Stimulated activated CD8-positive, alpha-beta memory T cell treated with anti-CD3 and anti-CD28 coated beads, Interleukin-7, amount 100 ng/mL, for 24 hours (primary cell): Measurements from ENCODE around the gene C12orf57.
A peak's percentile ranks its signal among the peaks of the same experiment; 100 is the strongest.

Experiments
- DNase-seq: peaks from one replicate; pipeline ENCODE4 v3.0.0-alpha.2; 2020; ENCODE audit warnings: low read depth

Gene C12orf57

DNA sequence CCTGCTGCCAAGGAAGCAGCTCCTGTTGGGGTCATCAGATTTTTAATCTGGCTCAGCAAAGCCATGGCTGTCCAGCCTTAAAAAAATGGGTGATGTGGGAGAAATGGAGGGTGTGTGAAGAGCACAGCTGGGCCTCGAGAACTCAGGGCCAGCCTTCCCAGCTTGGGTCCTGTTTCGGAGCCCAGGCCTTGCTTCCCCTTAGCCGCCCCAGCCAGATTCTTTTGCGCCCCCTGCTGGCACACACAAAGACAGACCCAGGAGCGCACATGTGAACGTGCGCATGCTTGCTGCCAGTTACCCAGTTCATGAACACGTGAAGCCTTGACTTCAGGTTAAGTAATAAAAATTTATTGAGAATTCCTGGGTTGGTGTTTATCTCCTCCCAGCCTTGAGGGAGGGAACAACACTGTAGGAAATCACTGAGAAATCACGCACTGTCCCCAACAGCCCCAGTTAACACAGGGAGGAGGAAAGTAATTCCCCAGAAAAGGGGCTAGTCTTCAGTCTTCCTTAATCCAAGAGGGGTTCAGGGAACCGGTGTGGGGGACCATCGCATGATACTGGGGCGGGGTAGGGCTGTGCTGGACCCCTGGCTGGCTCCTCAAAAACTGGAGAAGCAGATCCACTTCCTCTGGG is 21.3 kb downstream of the C12orf57 start:
- peak; percentile 79 for DNase-seq

DNA sequence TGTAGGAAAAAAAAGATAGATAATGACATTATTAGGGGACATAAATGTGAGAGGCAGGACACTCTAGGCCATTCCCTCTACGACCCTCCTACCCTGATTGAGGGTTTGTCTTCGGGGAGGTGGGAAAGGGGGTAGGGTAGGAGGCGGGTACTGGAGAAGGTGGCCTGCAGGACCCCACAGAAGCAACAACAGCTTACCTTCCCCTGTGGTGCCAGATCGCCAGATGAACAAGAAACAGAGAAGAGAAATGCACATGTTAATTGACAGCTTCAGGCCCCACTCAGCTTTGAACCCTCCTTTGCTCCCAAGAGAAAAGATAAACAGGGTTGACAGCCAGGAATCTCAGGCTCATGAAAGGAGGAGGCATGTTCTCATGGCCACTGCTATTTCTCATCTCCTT is 21.9 kb downstream of the C12orf57 start:
- no peak for DNase-seq

DNA sequence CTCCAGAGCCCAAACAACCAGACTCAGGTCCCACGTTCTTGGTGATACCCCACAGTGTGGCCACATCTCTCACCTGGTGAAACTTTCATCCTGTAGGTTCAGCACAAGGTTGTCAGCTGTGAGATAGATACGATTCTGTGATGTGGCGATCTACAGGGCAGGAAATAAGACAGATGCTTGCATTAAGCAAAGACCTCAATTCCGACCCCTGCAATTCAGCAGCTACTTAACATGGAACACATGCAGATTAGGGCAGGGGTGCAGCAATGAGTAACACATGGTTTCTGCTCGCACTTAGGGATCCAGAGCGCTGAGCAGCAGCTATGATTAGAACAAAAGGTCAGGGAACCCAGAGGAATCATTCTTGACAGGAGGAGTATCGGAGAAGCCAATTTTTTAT is 22.5 kb downstream of the C12orf57 start:
- no peak for DNase-seq

DNA sequence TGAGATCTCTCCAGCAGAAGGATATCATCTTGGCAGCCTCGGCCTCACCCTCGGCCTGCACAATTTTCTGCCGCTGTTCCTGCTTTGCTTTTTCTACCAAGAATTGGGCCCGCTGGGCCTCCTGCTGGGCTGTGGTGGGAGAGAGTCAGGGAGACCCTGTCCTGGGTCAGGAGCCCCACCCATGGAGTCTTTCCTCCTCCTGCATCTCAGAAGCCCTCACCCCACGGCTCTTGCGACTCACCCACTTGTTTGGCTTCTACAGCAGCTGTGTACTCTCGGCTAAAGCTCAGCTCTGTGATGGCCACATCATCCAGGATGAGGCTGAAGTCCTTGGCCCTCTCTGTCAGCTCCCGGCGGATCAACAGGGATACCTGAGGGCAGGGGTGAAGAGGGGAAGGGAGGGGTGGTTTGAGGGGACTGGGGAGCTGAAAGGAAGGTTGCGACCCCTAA is 23.9 kb downstream of the C12orf57 start:
- DNase-seq, result no peak

DNA sequence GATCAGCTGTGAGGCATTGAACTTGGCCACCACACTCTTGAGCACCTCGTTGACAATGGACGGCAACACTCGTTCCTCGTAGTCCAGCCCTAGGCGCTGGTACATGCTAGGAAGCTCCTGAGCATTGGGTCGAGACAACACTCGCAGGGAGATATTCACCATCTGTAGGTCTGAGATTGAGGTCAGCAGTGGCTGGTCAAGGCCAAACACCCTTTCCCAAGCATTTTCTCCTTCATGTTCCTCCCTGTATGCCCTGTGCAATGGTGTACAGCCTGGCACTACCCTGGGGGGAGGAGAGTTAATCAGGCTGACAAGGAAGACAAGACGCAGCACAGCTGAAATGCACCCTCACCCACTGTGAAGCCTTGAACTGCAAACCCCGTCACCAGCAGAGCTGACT is 24.6 kb downstream of the C12orf57 start:
- no peak for DNase-seq

DNA sequence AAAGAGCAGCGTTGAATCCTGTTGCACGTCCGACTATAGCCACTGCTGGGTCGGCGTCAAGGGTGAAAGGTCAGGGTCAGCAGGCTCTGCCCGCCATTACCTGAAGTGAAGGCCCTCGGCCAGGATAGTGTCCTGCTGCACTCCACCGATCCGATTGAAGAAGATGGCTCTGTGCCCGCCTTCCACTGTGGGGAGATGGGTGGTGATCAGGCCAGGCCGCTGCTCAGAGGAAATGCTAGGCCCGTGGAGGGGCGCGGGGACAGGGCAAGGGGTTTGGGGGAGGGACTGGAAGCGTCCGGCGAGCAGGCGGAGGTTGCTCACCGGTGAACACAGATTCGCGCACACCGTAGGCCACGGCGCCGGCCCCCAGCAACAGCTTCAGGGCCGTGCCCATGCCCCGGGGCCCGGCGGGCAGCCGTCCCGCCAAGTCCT is 26.3 kb downstream of the C12orf57 start:
- no peak for DNase-seq

DNA sequence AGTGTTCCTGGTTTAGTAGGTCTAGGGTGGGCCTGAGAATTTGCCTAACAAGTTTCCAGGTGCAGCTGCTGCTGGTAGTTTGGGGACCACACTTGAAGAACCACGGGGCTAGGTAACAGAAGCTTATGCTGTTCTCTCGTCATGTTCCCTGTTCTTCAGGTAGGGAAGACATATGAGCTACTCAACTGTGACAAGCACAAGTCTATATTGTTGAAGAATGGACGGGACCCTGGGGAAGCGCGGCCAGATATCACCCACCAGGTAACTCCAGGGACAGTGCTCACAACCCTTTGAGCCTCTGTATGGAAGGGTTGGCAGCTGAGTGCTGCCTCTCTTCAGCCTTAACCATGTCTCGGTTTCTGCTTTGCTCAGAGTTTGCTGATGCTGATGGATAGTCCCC is 30.4 kb downstream of the C12orf57 start:
- no peak for DNase-seq

DNA sequence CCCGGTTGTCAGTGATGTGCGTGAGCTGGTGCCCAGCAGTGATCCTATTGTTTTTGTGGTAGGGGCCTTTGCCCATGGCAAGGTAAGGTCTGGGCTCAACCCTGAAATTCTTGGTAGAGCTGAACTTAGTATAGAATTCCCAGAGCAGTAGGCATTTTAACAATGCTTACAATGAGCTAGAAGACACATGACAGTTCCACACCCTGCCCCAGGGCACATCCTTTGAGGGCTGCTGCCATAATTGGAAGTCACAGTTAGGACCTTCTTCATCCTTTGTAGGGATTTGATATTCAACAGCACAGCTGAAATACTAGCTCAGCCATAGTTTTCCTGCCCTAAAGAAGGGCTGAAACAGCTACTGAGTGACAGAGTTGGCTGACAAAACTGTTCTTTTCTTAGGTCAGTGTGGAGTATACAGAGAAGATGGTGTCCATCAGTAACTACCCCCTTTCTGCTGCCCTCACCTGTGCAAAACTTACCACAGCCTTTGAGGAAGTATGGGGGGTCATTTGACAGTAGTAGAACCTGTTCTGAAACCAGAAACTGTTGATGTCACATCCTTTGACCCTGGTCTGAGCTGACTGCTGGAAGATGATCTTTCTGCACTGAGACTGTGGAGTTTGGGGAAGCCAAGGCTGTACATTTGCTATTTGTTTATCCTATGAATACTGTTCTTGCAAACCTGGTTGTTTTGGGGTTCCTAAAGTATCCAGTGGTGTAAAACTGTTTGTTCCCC is 31.6 kb downstream of the C12orf57 start:
- DNase-seq, result no peak

DNA sequence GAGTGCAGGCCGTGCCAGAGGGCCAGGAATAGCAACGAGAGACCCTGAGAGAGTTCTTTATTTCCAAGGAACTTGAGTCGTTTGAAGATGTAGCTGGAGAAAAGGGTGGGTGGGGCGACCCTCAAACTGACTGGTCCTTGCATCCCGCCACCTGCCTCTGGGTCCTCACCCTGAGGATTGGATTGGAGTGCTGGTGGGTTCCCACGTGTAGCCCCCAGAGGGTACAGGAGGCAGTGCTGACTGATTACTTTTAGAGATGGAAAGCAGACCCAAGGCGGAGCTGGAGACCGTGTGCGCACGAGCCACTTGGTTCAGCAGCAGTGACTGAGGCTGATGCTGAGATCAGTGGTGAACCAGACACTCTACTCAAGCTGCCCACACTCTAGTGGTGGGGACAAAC is 33.8 kb downstream of the C12orf57 start:
- DNase-seq, result no peak

DNA sequence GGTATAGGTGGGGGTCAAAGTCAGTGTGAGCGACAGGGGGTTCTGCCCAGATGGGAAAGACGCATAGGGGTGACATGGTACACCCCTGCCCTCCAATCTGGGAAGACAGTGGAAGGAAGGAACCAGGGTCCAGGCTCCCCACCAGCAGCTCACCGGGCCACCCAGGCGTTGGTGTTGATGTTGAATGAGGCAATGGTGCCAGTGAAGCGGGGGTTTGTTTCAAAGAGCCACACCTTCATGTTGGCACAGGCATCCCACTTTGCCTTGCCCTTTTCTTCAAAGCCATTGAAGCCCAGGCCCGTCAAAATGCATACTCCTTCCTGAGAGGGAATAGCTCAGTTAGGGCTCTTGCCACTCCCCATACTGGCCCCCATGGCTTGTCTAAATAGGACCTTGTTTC is 34.4 kb downstream of the C12orf57 start:
- no peak for DNase-seq

DNA sequence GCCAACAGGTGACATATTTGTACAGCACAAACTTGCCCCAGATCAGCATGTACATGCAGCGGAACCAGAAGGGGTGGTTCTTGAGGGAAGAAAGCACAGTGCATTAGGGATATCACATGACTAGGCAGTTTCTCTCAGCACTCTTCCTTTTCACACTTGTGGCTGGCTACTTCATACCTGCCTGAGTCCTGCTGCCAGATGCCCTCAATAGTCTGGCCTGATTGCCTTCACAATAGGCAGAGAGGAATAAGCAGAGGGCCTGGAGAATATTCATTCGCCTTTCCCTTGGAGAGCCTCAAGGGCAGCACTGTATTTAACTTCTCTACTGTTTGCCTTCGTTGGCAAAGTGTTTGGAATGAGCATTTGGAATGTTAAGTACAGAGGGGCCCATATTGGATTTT is 34.8 kb downstream of the C12orf57 start:
- DNase-seq, result no peak

DNA sequence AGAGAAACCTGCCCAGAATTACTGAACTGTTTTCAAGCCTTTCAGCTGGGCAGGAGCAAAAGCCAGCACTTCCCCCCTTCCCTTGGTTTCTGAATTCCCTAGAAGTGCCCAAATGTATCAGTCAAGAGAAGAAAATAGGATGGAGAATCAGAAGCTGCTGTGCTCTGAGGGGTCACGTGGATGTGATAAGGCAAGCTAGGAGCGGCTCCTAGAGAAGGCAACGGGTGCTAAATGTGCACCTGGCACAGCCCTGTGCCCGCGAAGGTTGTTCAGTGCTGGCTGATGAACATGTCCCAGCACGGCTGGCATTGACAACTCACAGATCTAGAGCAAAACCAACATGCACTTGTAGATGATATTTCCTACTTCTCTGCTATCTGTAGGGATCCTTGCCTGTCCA is 35.2 kb downstream of the C12orf57 start:
- DNase-seq, result no peak

DNA sequence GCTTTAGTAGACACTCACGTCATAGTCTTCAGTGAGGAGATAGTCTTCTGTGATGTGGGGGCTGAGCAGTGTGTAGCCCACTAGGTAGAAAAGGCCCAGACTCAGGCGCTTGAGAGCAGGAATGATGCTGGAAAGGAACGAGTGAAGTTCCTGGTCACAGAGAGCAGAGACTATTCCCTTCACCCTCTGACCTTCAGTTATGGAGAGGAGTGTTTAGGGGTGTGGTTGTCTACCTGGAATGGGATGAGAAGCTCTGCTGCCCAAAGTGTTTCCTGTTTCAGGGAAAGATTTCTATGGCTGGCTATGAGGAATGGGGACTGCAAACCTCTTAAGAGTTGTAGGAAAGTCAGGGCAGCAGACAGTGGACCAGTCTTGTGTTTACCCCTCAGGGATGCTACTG is 35.6 kb downstream of the C12orf57 start:
- DNase-seq, result no peak

DNA sequence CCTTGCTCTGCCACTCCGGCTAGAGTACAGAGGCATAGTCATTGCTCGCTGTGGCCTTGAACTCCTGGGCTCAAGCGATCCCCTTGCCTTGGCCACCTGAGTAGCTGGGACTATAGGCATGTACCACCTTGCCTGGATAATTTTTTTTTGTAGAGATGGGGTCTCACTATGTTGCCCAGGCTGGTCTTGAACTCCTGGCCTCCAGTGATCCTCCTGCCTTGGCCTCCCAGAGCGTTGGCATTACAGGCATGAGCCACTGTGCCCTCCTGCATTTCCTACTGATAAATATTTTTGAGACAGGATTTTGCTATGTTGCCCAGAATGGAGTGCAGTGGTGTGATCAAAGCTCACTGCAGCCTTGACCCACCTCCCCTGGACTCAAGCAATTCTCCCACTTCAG is 36.3 kb downstream of the C12orf57 start:
- DNase-seq, result no peak

DNA sequence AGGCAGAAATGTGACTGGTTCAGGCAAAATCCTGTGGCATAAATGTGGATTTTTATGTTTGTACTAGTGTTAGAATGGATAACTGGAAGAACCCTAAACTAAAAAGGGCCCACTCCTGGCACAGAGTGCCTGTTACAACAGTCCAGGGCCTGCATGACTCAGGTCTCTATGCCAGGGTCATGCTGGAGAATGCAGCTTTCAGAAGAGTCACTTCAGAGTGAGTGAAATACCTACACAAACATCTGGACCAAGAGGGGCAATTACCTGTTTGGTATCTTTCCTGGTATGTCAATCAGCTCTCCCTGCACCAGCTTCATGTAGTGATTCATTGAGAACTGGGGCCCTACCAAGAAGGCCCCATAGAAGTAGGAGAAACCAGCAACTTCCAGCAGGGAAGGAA is 36.9 kb downstream of the C12orf57 start:
- no peak for DNase-seq

DNA sequence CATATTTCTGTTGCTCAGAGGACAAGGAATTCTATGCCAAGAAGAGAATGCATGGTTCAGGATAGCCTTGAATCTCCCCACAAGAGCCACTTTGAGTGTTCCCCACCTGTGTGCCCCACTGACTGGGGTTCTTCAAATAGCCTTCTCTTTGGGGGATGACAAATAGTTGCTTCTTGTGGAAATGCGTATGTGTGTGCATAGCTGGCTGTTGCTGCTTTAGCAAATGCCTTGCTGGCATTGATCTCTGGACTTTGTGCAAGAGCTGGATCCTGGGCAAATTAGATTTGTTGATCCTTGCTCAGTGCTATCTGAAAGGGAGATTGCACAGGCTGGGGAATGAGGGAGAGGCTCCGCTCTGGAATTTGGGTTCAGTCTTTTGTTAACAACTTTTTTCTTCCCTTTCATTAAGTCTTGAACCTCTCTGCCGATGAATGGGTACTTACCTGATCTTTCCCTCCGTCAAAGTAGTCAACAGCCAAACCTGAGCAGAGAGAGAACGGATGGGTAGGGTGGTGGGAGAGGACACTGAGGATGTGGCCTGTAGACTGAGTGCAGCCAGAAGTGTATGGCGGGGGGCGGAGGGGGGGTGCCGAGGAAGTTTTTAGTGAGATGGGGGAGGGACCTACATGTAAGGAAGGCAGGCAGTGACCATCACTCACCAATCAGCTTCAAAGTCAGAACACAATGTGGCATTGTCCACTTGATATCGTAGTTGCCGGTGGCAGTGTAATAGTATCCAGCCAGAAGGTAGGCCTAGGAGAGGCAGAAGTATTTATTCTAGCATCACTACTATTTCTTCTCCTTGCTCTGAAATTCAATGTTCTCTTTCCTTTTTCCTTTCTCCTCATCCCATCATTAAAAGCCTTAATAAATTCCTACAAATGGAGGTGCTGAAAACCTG is 37.6 kb downstream of the C12orf57 start:
- DNase-seq, result no peak

DNA sequence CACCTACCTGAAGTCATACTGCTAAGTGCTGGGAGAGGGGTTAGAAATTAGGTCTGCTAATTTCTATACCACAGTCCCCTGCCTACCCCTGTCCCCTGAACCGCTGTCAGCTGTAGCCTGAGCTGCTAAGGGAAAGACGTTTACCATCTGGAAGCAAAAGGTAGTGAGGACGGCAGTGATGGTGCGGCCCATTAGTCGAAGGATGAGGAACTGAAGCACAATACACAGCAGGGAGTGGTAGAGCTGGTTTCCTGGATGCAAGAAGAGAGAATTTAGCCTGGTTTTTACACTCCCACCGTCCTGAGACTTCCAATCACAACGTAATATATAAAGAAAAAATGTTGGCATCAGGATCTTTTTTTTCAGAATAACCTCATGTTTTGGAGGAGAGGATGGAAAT is 38.7 kb downstream of the C12orf57 start:
- DNase-seq, result no peak

DNA sequence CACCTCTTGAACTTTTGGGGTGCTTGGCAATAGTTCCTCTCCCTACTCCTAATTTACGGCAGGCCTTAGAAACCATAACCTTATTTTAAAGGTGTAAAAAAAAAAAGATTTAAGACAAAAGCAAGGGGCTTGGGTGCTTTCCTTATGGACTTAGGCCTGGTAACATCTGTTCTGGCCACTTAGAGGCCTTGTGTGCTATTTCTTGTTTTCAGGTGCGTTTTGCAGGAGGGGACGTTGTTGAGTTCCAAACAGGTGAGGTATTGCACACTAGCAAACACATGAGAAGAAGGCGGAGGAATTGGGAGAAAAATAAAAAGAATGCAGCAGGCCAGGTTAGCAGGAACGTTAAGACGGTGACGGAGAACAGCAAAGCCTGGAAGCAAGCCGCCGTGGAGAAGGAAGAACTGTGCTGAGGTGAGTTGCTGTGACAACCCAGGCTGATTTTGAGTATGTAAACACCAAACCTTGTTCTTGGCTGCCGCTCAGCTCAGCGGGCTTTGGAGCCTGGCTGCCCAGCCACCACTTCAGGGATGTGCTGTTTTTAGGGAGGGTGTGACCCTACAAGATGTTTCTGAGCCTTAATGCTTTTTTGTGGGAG is 44.2 kb downstream of the C12orf57 start:
- DNase-seq, result no peak
